GM12878 (cell line): ENCODE data around the gene IL20RB. TPM values are rescaled to one million over a fixed set of nuclear protein-coding genes. Genes with fewer than 3 reads are reported as not detected.

ENCODE experiments used
- ATAC-seq: fragments of 200-7000 bp; cut with Tn5 transposase; 3 replicates; pipeline ENCODE4 v1.9.1; 2020; ENCODE audit warnings: mild to moderate bottlenecking, moderate library complexity
- BruUV-seq: library from RNA; stranded (reverse); fragments of 400-500 nt; replicated peaks from 2 replicates; lab custom pipeline; 2021; lab: Mats Ljungman, UMichigan
- CTCF ChIA-PET: fragments of 300-600 bp; sonication (Branson Sonifier 250); formaldehyde crosslinking; extraction: SDS; loops from one replicate; lab custom pipeline; 2021; ENCODE audit warnings: inconsistent platforms; lab: Yijun Ruan, JAX
- POLR2A ChIA-PET: fragments of 350-600 bp; formaldehyde crosslinking; extraction: SDS; loops from one replicate; lab custom pipeline; 2021; ENCODE audit warnings: inconsistent platforms; lab: Charles Lee
- RAD21 ChIA-PET: fragments of 300-600 bp; sonication (Branson Sonifier 250); formaldehyde crosslinking; loops from one replicate; lab custom pipeline; 2023; ENCODE audit warnings: antibody characterized with exemption; ENCODE audit not compliant: unreplicated experiment; lab: Charles Lee
- SMC1A ChIA-PET: fragments of 300-600 bp; sonication (Branson Sonifier 250); formaldehyde crosslinking; loops from one replicate; lab custom pipeline; 2023; ENCODE audit not compliant: unreplicated experiment, uncharacterized antibody; lab: Charles Lee
- DNase-seq: peaks from one replicate; pipeline ENCODE4 v3.0.0-alpha.2; 2011; ENCODE audit warnings: low read depth, low spot score
- FAIRE-seq: peaks from 3 replicates; lab custom pipeline; 2011; peaks lifted over from hg19 to GRCh38; lab: Jason Lieb, UNC
- H2AFZ ChIP-seq: 2 replicates; pipeline ENCODE4 v1.6.0; 2011; ENCODE audit warnings: low read depth, low read length, control low read depth; ENCODE audit not compliant: control insufficient read depth
- H3K27ac ChIP-seq: 2 replicates; pipeline ENCODE4 v1.5.1; 2011; ENCODE audit warnings: control low read depth; ENCODE audit not compliant: control insufficient read depth, insufficient read depth
- H3K27me3 ChIP-seq, 2 experiments: replicated peaks in 1 of 2; 2 replicates each; pipeline versions ENCODE4 v1.6.0 to v1.6.1; 2011; ENCODE audit warnings: low read length in 1 of 2; ENCODE audit not compliant: control insufficient read depth in 2 of 2, insufficient read depth in 2 of 2
- H3K36me3 ChIP-seq, 2 experiments: 2 replicates each; pipeline ENCODE4 v1.5.1; 2011; ENCODE audit warnings: low read length in 1 of 2; ENCODE audit not compliant: control insufficient read depth in 2 of 2, insufficient read depth in 2 of 2
- H3K4me1 ChIP-seq: 2 replicates; pipeline ENCODE4 v1.6.1; 2011; ENCODE audit warnings: mild to moderate bottlenecking, low read length, moderate library complexity, mixed read lengths; ENCODE audit not compliant: control insufficient read depth, insufficient read depth
- H3K4me2 ChIP-seq: 2 replicates; pipeline ENCODE4 v1.6.0; 2011; ENCODE audit warnings: control low read depth; ENCODE audit not compliant: control insufficient read depth, insufficient read depth
- H3K4me3 ChIP-seq: fragments of 200-600 bp; sonication (generic); 2 replicates; pipeline ENCODE4 v1.5.1; 2016
- H3K79me2 ChIP-seq: 2 replicates; pipeline ENCODE4 v1.6.0; 2011; ENCODE audit warnings: low read length; ENCODE audit not compliant: control insufficient read depth, insufficient read depth
- H3K9ac ChIP-seq: 2 replicates; pipeline ENCODE4 v1.8.0; 2011; ENCODE audit warnings: low read length, control low read depth, mixed read lengths; ENCODE audit not compliant: control insufficient read depth, insufficient read depth
- H3K9me3 ChIP-seq: replicated peaks from 3 replicates; pipeline ENCODE4 v1.5.1; 2011; ENCODE audit warnings: mild to moderate bottlenecking, low read length; ENCODE audit not compliant: control insufficient read depth, insufficient read depth
- H4K20me1 ChIP-seq: 2 replicates; pipeline ENCODE4 v1.6.0; 2011; ENCODE audit not compliant: control insufficient read depth, insufficient read depth
- ESRRA ChIP-seq: IDR thresholded peaks from 2 replicates; pipeline ENCODE4 v1.6.1; 2012; ENCODE audit warnings: mild to moderate bottlenecking, low read length, improper control_type of control experiment
- IKZF1 ChIP-seq: fragments of 450-650 bp; conservative IDR thresholded peaks from 2 replicates; pipeline ENCODE4 v1.6.1; 2017; ENCODE audit warnings: antibody characterized with exemption, mild to moderate bottlenecking
- KLF5 ChIP-seq: fragments of 450-650 bp; IDR thresholded peaks from 2 replicates; pipeline ENCODE4 v1.6.1; 2014; ENCODE audit warnings: mild to moderate bottlenecking; ENCODE audit not compliant: partially characterized antibody
- MTA2 ChIP-seq: fragments of 450-650 bp; IDR thresholded peaks from 2 replicates; pipeline ENCODE4 v1.6.1; 2016; ENCODE audit warnings: low read depth, mild to moderate bottlenecking, moderate library complexity
- NBN ChIP-seq: fragments of 450-650 bp; IDR thresholded peaks from 2 replicates; pipeline ENCODE4 v1.6.1; 2016
- POLR2AphosphoS5 ChIP-seq: IDR thresholded peaks from 2 replicates; pipeline ENCODE4 v1.6.1; 2011; ENCODE audit warnings: mild to moderate bottlenecking, low read length, inconsistent platforms
- SMAD1 ChIP-seq: fragments of 450-650 bp; IDR thresholded peaks from 2 replicates; pipeline ENCODE4 v1.6.1; 2018; ENCODE audit warnings: mild to moderate bottlenecking, low read depth; ENCODE audit not compliant: partially characterized antibody
- YY1 ChIP-seq: IDR thresholded peaks from 2 replicates; pipeline ENCODE4 v1.6.1; 2011; ENCODE audit warnings: low read depth, mild to moderate bottlenecking, low read length
- ZBTB33 ChIP-seq: fragments of 450-650 bp; IDR thresholded peaks from 2 replicates; pipeline ENCODE4 v1.6.1; 2017; ENCODE audit warnings: mild to moderate bottlenecking
- WGBS: methylation state at CpG from one replicate; pipeline ENCODE4 v1.1.6; 2016; ENCODE audit warnings: low lambda C conversion rate; ENCODE audit not compliant: insufficient replicate concordance, insufficient coverage; ENCODE audit errors: missing lambda C conversion rate; 5-methylcytosine and 5-hydroxymethylcytosine counted together
- in situ Hi-C: fragments of 300-500 bp; cut with MboI; formaldehyde crosslinking; loops from 9 replicates; pipeline ENCODE4 v1.14.3; 2018; ENCODE audit warnings: mixed read lengths
- intact Hi-C: fragments of 100-400 bp; cut with micrococcal nuclease; formaldehyde crosslinking; loops from one replicate; pipeline ENCODE4 v1.14.2; 2022; ENCODE audit not compliant: unreplicated experiment
- polyA plus RNA-seq, 11 experiments: library from polyadenylated mRNA; depleted of rRNA in 4 of 11; unstranded in 6 of 11; stranded (reverse) in 5 of 11; fragments of >200 nt; fragmentation: Nextera tagmentation in 4 of 11; fragmentation: Illumina TruSeq in 1 of 11; extraction: Ambion mirVana in 4 of 11; extraction: Trizol in 1 of 11; gene quantifications; 1 replicate in 1 of 11; 2 replicates in 10 of 11; pipeline versions ENCODE4 v1.2.1 to v1.2.3, GENCODE V29; 2011 to 2016; ENCODE audit warnings: inconsistent platforms in 2 of 11, missing spikeins in 2 of 11, low read depth in 1 of 11
- total RNA-seq, 4 experiments: library from RNA; depleted of rRNA in 3 of 4; stranded (reverse); fragments of >200 nt in 3 of 4; fragmentation: Illumina TruSeq in 1 of 4; extraction: Trizol in 1 of 4; gene quantifications; 2 replicates each; pipeline versions ENCODE4 v1.2.1 to v1.2.3, GENCODE V29; 2013 to 2021
- TF ChIP-seq, protein P1 (sequence below): IDR thresholded peaks from 2 replicates; pipeline ENCODE4 v1.6.1; 2012; ENCODE audit warnings: low read depth, low read length, improper control_type of control experiment
- TF ChIP-seq, protein P2 (sequence below): fragments of 450-650 bp; IDR thresholded peaks from 2 replicates; pipeline ENCODE4 v1.6.1; 2018; ENCODE audit warnings: mild to moderate bottlenecking, low read depth, moderate library complexity; ENCODE audit not compliant: partially characterized antibody
- TF ChIP-seq, protein P3 (sequence below): fragments of 450-650 bp; IDR thresholded peaks from 2 replicates; pipeline ENCODE4 v1.6.1; 2017; ENCODE audit warnings: borderline replicate concordance
- TF ChIP-seq, protein P4 (sequence below): fragments of 450-650 bp; IDR thresholded peaks from 2 replicates; pipeline ENCODE4 v1.6.1; 2018; ENCODE audit warnings: borderline replicate concordance, mild to moderate bottlenecking; ENCODE audit not compliant: partially characterized antibody
- TF ChIP-seq, protein P5 (sequence below): fragments of 450-650 bp; IDR thresholded peaks from 2 replicates; pipeline ENCODE4 v1.6.1; 2016; ENCODE audit warnings: mild to moderate bottlenecking

The IL20RB gene
- total and polyA plus RNA-seq, 10 of the 15 experiments (the other 5 are each of a cell fraction or from before 2014, with no cell fraction given): 0.21 to 1.1 (median 0.54) TPM

GRCh38 chr3:137041686-137042085 lies 83.9 kb downstream of the IL20RB start:
- BruUV-seq: no TSS peak
- ATAC-seq (no peak), FAIRE-seq (no peak), DNase-seq (no peak)
- Histone ChIP-seq H4K20me1 (no peaks in the 10 kb centered on the region), H2AFZ (no peak overlapping the region), H3K4me2 (no peak overlapping the region), H3K27ac (no peak overlapping the region), H3K27me3 (no peaks in the 10 kb centered on the region), H3K4me1 (no peaks in the 10 kb centered on the region), H3K9me3 (no peaks in the 10 kb centered on the region), H3K4me3 (no peak overlapping the region), H3K79me2 (no peaks in the 10 kb centered on the region), H3K9ac (no peak overlapping the region), H3K36me3 (no peaks in the 10 kb centered on the region)
- RAD21 ChIA-PET: no interaction called here
- intact Hi-C loops (no loop called here), in situ Hi-C loops (no loop called here)
- WGBS: 29% methylated on average over 4 of the region's 4 CpGs
- POLR2A ChIA-PET: no interaction called here
- CTCF ChIA-PET: interaction anchor here (1.3 to 3.3 kb wide), 3 partner anchors 10 to 289 kb away, joined by 3 to 14 read pairs (median 3); no protein-coding TSS in a partner anchor
- SMC1A ChIA-PET: interaction anchor here (1.0 kb wide), 1 partner anchor 9 kb away, joined by 3 read pairs; no protein-coding TSS in a partner anchor
- TF ChIP-seq, protein P1, sequence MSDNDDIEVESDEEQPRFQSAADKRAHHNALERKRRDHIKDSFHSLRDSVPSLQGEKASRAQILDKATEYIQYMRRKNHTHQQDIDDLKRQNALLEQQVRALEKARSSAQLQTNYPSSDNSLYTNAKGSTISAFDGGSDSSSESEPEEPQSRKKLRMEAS: no peak
- TF ChIP-seq, protein P2, sequence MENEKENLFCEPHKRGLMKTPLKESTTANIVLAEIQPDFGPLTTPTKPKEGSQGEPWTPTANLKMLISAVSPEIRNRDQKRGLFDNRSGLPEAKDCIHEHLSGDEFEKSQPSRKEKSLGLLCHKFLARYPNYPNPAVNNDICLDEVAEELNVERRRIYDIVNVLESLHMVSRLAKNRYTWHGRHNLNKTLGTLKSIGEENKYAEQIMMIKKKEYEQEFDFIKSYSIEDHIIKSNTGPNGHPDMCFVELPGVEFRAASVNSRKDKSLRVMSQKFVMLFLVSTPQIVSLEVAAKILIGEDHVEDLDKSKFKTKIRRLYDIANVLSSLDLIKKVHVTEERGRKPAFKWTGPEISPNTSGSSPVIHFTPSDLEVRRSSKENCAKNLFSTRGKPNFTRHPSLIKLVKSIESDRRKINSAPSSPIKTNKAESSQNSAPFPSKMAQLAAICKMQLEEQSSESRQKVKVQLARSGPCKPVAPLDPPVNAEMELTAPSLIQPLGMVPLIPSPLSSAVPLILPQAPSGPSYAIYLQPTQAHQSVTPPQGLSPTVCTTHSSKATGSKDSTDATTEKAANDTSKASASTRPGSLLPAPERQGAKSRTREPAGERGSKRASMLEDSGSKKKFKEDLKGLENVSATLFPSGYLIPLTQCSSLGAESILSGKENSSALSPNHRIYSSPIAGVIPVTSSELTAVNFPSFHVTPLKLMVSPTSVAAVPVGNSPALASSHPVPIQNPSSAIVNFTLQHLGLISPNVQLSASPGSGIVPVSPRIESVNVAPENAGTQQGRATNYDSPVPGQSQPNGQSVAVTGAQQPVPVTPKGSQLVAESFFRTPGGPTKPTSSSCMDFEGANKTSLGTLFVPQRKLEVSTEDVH: no peak
- TF ChIP-seq, protein P3, sequence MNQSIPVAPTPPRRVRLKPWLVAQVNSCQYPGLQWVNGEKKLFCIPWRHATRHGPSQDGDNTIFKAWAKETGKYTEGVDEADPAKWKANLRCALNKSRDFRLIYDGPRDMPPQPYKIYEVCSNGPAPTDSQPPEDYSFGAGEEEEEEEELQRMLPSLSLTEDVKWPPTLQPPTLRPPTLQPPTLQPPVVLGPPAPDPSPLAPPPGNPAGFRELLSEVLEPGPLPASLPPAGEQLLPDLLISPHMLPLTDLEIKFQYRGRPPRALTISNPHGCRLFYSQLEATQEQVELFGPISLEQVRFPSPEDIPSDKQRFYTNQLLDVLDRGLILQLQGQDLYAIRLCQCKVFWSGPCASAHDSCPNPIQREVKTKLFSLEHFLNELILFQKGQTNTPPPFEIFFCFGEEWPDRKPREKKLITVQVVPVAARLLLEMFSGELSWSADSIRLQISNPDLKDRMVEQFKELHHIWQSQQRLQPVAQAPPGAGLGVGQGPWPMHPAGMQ: no peak
- TF ChIP-seq YY1 (no peak), POLR2AphosphoS5 (no peak), SMAD1 (no peak), KLF5 (no peak), MTA2 (no peak), NBN (no peak), ESRRA (no peak), IKZF1 (no peak), ZBTB33 (no peak)
- TF ChIP-seq, protein P4, sequence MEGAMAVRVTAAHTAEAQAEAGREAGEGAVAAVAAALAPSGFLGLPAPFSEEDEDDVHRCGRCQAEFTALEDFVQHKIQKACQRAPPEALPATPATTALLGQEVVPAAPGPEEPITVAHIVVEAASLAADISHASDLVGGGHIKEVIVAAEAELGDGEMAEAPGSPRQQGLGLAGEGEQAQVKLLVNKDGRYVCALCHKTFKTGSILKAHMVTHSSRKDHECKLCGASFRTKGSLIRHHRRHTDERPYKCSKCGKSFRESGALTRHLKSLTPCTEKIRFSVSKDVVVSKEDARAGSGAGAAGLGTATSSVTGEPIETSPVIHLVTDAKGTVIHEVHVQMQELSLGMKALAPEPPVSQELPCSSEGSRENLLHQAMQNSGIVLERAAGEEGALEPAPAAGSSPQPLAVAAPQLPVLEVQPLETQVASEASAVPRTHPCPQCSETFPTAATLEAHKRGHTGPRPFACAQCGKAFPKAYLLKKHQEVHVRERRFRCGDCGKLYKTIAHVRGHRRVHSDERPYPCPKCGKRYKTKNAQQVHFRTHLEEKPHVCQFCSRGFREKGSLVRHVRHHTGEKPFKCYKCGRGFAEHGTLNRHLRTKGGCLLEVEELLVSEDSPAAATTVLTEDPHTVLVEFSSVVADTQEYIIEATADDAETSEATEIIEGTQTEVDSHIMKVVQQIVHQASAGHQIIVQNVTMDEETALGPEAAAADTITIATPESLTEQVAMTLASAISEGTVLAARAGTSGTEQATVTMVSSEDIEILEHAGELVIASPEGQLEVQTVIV: no peak
- TF ChIP-seq, protein P5, sequence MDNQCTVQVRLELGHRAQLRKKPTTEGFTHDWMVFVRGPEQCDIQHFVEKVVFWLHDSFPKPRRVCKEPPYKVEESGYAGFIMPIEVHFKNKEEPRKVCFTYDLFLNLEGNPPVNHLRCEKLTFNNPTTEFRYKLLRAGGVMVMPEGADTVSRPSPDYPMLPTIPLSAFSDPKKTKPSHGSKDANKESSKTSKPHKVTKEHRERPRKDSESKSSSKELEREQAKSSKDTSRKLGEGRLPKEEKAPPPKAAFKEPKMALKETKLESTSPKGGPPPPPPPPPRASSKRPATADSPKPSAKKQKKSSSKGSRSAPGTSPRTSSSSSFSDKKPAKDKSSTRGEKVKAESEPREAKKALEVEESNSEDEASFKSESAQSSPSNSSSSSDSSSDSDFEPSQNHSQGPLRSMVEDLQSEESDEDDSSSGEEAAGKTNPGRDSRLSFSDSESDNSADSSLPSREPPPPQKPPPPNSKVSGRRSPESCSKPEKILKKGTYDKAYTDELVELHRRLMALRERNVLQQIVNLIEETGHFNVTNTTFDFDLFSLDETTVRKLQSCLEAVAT: no peak
